KMS-11 (cell line): ENCODE data around the gene BNC2.

Experiments
- H2AFZ ChIP-seq: fragments of 200-600 bp; sonication (generic); 2 replicates; pipeline ENCODE4 v1.6.1; 2016; ENCODE audit warnings: antibody characterized with exemption, mixed run types, low read depth
- H3K27ac ChIP-seq: fragments of 200-600 bp; sonication (generic); 2 replicates; pipeline ENCODE4 v1.6.1; 2016; ENCODE audit warnings: mild to moderate bottlenecking, mixed run types
- H3K27me3 ChIP-seq: fragments of 200-600 bp; sonication (generic); 2 replicates; pipeline ENCODE4 v1.6.1; 2017; ENCODE audit warnings: mild to moderate bottlenecking, low read depth, mixed run types, moderate library complexity; ENCODE audit not compliant: insufficient read depth
- H3K36me3 ChIP-seq: fragments of 200-600 bp; sonication (generic); 2 replicates; pipeline ENCODE4 v1.6.1; 2017; ENCODE audit warnings: mild to moderate bottlenecking, mixed run types; ENCODE audit not compliant: insufficient read depth
- H3K4me1 ChIP-seq: fragments of 200-600 bp; sonication (generic); 2 replicates; pipeline ENCODE4 v1.6.1; 2016; ENCODE audit warnings: mild to moderate bottlenecking, low read depth, mixed run types; ENCODE audit not compliant: poor library complexity, severe bottlenecking
- H3K4me2 ChIP-seq: fragments of 200-600 bp; sonication (generic); 2 replicates; pipeline ENCODE4 v1.7.0; 2016; ENCODE audit warnings: mild to moderate bottlenecking, mixed run types
- H3K4me3 ChIP-seq: fragments of 200-600 bp; sonication (generic); IDR thresholded peaks from 2 replicates; pipeline ENCODE4 v1.6.1; 2017; ENCODE audit warnings: low read depth, low read length, mixed read lengths; ENCODE audit not compliant: insufficient read depth
- H3K79me2 ChIP-seq: fragments of 200-600 bp; sonication (generic); 2 replicates; pipeline ENCODE4 v1.6.1; 2016; ENCODE audit warnings: low read depth, mixed run types; ENCODE audit not compliant: insufficient read depth
- H3K9ac ChIP-seq: fragments of 200-600 bp; sonication (generic); 2 replicates; pipeline ENCODE4 v1.6.1; 2016; ENCODE audit warnings: mild to moderate bottlenecking, mixed run types
- H4K20me1 ChIP-seq: fragments of 200-600 bp; sonication (generic); 2 replicates; pipeline ENCODE4 v1.6.1; 2016; ENCODE audit warnings: mild to moderate bottlenecking, mixed run types; ENCODE audit not compliant: insufficient read depth
- TF ChIP-seq, protein P1 (sequence below): fragments of 200-600 bp; sonication (generic); conservative IDR thresholded peaks from 2 replicates; pipeline ENCODE4 v1.6.1; 2017; ENCODE audit warnings: low read depth, mild to moderate bottlenecking, antibody characterized with exemption, low read length, moderate library complexity, mixed read lengths

The BNC2 gene

GRCh38 chr9:16633794-16634193, 236.7 kb downstream of the BNC2 start:
- no peaks in the 10 kb centered on the region for H3K27me3 ChIP-seq
- H3K27ac ChIP-seq: no peak overlapping the region
- TF ChIP-seq, protein P1, sequence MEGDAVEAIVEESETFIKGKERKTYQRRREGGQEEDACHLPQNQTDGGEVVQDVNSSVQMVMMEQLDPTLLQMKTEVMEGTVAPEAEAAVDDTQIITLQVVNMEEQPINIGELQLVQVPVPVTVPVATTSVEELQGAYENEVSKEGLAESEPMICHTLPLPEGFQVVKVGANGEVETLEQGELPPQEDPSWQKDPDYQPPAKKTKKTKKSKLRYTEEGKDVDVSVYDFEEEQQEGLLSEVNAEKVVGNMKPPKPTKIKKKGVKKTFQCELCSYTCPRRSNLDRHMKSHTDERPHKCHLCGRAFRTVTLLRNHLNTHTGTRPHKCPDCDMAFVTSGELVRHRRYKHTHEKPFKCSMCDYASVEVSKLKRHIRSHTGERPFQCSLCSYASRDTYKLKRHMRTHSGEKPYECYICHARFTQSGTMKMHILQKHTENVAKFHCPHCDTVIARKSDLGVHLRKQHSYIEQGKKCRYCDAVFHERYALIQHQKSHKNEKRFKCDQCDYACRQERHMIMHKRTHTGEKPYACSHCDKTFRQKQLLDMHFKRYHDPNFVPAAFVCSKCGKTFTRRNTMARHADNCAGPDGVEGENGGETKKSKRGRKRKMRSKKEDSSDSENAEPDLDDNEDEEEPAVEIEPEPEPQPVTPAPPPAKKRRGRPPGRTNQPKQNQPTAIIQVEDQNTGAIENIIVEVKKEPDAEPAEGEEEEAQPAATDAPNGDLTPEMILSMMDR: no peak
- H3K4me3 ChIP-seq: no peak overlapping the region
- H3K36me3 ChIP-seq: no peaks in the 10 kb centered on the region
- H3K9ac ChIP-seq: no peak overlapping the region
- no peak overlapping the region for H2AFZ ChIP-seq
- H4K20me1 ChIP-seq: no peaks in the 10 kb centered on the region
- H3K4me1 ChIP-seq: peaks cover 3% of the 10 kb centered on the region
- H3K4me2 ChIP-seq: no peak overlapping the region
- H3K79me2 ChIP-seq: no peaks in the 10 kb centered on the region

- H3K4me2 ChIP-seq: peak overlapping the region; percentile 16; the same call in 1 of the 2 replicates
- no peak overlapping the region for H3K4me3 ChIP-seq
- TF ChIP-seq, protein P1: no peak
- H3K4me1 ChIP-seq: peaks cover 12% of the 10 kb centered on the region
- no peak overlapping the region for H3K9ac ChIP-seq
- H2AFZ ChIP-seq: no peak overlapping the region
- H3K36me3 ChIP-seq: no peaks in the 10 kb centered on the region
- no peaks in the 10 kb centered on the region for H4K20me1 ChIP-seq
- H3K79me2 ChIP-seq: no peaks in the 10 kb centered on the region
- no peaks in the 10 kb centered on the region for H3K27me3 ChIP-seq
- H3K27ac ChIP-seq: no peak overlapping the region
Measured at GRCh38 chr9:16628413-16628812, 242.1 kb downstream of the BNC2 start.

GRCh38 chr9:16627967-16628366, 242.5 kb downstream of the BNC2 start:
- Histone ChIP-seq H3K79me2 (no peaks in the 10 kb centered on the region), H3K9ac (no peak overlapping the region), H3K27me3 (no peaks in the 10 kb centered on the region), H3K4me1 (peaks cover 12% of the 10 kb centered on the region), H3K4me2 (peak overlapping the region; percentile 16; the same call in 1 of the 2 replicates), H2AFZ (no peak overlapping the region), H3K4me3 (no peak overlapping the region), H3K36me3 (no peaks in the 10 kb centered on the region), H4K20me1 (no peaks in the 10 kb centered on the region), H3K27ac (no peak overlapping the region)
- TF ChIP-seq, protein P1: no peak

- peaks cover 12% of the 10 kb centered on the region for H3K4me1 ChIP-seq
- H2AFZ ChIP-seq: no peak overlapping the region
- H3K9ac ChIP-seq: no peak overlapping the region
- no peaks in the 10 kb centered on the region for H3K79me2 ChIP-seq
- H3K27me3 ChIP-seq: no peaks in the 10 kb centered on the region
- no peak overlapping the region for H3K4me3 ChIP-seq
- no peak overlapping the region for H3K27ac ChIP-seq
- no peaks in the 10 kb centered on the region for H4K20me1 ChIP-seq
- H3K4me2 ChIP-seq: peak overlapping the region; percentile 16; the same call in 1 of the 2 replicates
- no peaks in the 10 kb centered on the region for H3K36me3 ChIP-seq
- TF ChIP-seq, protein P1: no peak
Measured at GRCh38 chr9:16627521-16627920, 242.9 kb downstream of the BNC2 start.
